ENCODE measurements around the gene SSUH2.

Gene SSUH2

DNA sequence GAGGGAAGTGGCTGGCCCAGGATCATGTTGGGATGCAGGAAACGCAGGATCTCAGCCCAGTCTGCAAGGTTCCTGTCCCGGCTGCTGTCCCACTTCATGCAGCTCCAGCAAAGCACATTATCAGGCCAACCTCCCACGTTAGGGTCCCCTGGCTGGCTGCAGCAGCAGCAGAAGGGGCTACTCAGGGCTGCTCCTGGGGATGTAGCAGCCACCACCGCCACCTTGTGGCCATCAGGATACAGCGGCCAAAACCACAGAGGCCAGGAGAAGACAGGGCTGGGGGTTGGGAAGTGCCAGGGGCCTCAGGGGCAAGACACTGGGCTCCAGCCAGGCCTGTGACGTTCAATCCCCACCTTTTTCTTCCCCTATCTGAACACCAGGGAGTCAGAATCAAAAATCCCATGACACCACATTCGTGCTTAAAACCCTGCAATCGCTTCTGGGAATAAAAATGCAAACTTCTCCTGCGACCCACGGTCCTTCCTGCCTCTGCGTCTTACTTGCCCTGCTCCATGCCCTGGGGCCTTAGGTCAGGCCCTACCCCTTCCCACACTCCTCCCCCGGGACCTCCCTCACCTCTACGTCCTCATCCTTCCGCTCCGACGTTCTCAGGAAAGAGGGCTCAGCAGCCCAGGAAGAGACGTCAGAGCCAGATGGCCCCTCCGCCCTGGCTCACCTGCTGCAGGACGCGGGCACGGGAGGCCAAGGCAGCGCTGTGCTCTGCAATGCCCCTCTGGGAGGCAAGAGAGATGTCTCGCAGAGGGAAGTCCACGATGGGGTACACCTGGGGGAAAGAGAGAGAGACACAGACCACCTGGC, 21.5 kb downstream of the SSUH2 start:
- H3K9me3 Mint-ChIP-seq = no peaks in the 10 kb centered on the region
- DNase-seq = peak; percentile 53
- no peaks in the 10 kb centered on the region for H3K36me3 Mint-ChIP-seq
- H3K4me3 Mint-ChIP-seq = peak overlapping the region; percentile 7
- H3K4me1 Mint-ChIP-seq = peaks cover 7% of the 10 kb centered on the region
- CTCF ChIA-PET = interaction anchor here (1.2 to 1.3 kb wide), 4 partner anchors 179 to 298 kb away, joined by 3 to 4 read pairs (median 4); no protein-coding TSS in a partner anchor
- no peak overlapping the region for H3K27ac Mint-ChIP-seq
- peaks cover 6% of the 10 kb centered on the region for H3K27me3 Mint-ChIP-seq

- H3K27me3 Mint-ChIP-seq = peaks cover 6% of the 10 kb centered on the region
- peaks cover 7% of the 10 kb centered on the region for H3K4me1 Mint-ChIP-seq
- CTCF ChIA-PET = interaction anchor here (1.2 to 1.3 kb wide), 3 partner anchors 178 to 297 kb away, joined by 3 to 4 read pairs (median 3); no protein-coding TSS in a partner anchor
- no peak for DNase-seq
- no peaks in the 10 kb centered on the region for H3K9me3 Mint-ChIP-seq
- no peak overlapping the region for H3K27ac Mint-ChIP-seq
- no peak overlapping the region for H3K4me3 Mint-ChIP-seq
- H3K36me3 Mint-ChIP-seq = no peaks in the 10 kb centered on the region
These were observed 22.7 kb downstream of the SSUH2 start for GRCh38 chr3:8621872-8622271.

DNA sequence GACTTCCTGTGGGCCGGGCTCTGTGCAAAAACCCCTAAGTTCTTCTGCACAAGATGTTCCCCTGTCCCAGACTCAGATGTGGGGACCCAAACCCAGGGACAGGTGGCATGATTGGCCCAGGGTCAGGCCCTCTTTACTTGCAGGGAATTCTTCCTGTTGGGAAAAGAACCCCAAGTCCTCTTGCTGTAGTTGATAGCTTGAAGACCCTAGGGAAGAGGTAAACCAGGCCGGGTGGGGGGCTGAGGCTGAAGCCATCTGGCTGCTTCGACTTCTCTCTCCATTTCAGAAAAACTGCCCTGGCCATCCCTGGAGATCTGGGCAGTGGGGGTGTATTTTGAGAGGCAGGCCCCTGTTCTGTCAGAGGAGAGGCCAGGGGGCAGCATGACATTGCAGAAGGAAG, 23.5 kb downstream of the SSUH2 start:
- Mint-ChIP-seq H3K27me3 (peaks cover 6% of the 10 kb centered on the region), H3K27ac (no peak overlapping the region), H3K4me3 (no peak overlapping the region), H3K9me3 (no peaks in the 10 kb centered on the region), H3K4me1 (peaks cover 7% of the 10 kb centered on the region), H3K36me3 (no peaks in the 10 kb centered on the region)
- DNase-seq = no peak
- CTCF ChIA-PET = no interaction called here

- H3K9me3 Mint-ChIP-seq = no peaks in the 10 kb centered on the region
- peaks cover 7% of the 10 kb centered on the region for H3K4me1 Mint-ChIP-seq
- no peak overlapping the region for H3K4me3 Mint-ChIP-seq
- DNase-seq = no peak
- peaks cover 6% of the 10 kb centered on the region for H3K27me3 Mint-ChIP-seq
- CTCF ChIA-PET = no interaction called here
- no peak overlapping the region for H3K27ac Mint-ChIP-seq
- H3K36me3 Mint-ChIP-seq = no peaks in the 10 kb centered on the region
These were observed 25.1 kb downstream of the SSUH2 start for GRCh38 chr3:8619548-8619947.

GRCh38 chr3:8618950-8619349, 25.6 kb downstream of the SSUH2 start:
- Mint-ChIP-seq H3K36me3 (no peaks in the 10 kb centered on the region), H3K27ac (no peak overlapping the region), H3K4me3 (no peak overlapping the region), H3K4me1 (peaks cover 7% of the 10 kb centered on the region), H3K9me3 (no peaks in the 10 kb centered on the region), H3K27me3 (peaks cover 6% of the 10 kb centered on the region)
- DNase-seq = no peak
- CTCF ChIA-PET = no interaction called here

DNA sequence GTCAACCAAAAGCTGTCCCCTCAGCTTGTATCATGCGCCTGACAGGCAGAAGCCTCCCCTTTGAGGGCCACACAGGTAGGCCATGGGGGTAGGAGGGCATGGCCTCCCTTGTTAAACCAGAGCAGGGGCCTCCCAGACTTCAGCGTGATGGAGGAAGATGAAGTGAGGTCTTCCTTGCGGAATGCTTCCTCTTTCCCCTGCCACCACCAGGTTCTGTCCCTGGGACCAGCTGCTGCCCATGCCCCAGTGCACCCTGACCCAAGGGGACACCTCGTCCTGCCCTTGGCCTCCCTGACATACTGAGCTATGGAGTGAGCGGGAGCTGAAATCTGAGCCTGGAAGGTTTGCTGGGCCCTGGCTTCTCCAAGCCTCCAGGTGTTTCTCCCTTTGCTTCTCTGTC, 26.7 kb downstream of the SSUH2 start:
- peaks cover 2% of the 10 kb centered on the region for H3K4me1 Mint-ChIP-seq
- CTCF ChIA-PET = no interaction called here
- no peaks in the 10 kb centered on the region for H3K36me3 Mint-ChIP-seq
- H3K9me3 Mint-ChIP-seq = no peaks in the 10 kb centered on the region
- no peak overlapping the region for H3K4me3 Mint-ChIP-seq
- H3K27me3 Mint-ChIP-seq = no peaks in the 10 kb centered on the region
- no peak for DNase-seq
- H3K27ac Mint-ChIP-seq = no peak overlapping the region

DNA sequence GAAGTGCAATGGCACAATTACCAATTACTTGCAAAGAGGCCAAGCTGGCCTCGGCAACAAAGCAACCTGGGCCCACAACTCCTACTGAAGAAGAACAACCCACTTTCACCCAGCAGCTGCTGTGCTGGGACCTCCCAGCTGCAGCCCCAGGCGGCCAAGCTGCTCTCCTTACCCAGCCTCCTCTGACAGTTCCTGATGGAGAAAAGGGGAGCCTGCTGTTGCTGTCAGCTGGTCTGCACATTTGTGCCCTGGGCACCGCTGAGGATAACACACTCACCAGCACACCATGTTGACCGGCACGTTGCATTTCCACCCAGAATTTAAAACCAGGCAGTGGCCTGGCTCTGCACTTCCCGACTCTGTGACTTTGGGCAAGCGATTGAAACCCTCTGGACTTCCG, 33.6 kb downstream of the SSUH2 start:
- Mint-ChIP-seq H3K27ac (no peak overlapping the region), H3K4me3 (no peak overlapping the region), H3K27me3 (no peaks in the 10 kb centered on the region), H3K9me3 (no peaks in the 10 kb centered on the region), H3K36me3 (no peaks in the 10 kb centered on the region), H3K4me1 (no peaks in the 10 kb centered on the region)
- CTCF ChIA-PET = no interaction called here
- no peak for DNase-seq

DNA sequence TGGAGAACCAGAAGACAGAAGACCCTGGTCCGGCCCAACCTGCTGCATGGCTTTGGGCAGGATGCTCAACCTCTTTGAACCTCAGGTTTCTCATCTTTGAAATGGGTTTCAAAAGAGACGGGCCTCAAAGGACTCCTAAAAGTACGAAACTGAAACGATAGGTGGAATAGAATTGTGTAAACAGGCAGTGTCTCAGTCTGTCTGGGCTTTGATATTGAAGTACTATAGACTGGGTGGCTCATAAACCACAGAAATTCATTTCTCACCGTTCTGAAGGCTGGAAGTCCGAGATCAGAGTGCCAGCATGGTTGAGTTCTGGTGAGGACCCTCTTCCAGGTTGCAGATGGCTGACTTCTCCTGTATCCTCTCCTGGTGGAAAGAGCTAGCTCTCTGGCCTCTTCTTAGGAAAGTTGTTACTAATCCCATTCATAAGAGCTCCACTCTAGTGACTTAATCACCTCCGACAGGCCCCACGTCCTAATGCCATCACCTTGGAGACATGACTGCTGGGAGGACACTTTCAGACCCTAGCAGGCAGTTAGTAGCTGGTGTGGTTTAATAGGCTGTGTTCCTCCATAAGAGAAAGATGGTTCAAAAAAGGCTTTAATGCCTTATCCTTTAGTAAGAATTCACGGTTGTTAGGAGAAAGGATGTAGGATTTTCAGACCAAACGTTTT, 35.7 kb downstream of the SSUH2 start:
- H3K27me3 Mint-ChIP-seq = no peaks in the 10 kb centered on the region

GRCh38 chr3:8608041-8608790, 36.4 kb downstream of the SSUH2 start:
- no peak overlapping the region for H3K4me3 Mint-ChIP-seq

More for the DNA sequence above, 35.7 kb downstream of the SSUH2 start:
- Mint-ChIP-seq H3K9me3 (no peaks in the 10 kb centered on the region), H3K27ac (no peak overlapping the region), H3K4me1 (no peaks in the 10 kb centered on the region), H3K36me3 (no peaks in the 10 kb centered on the region), H3K4me3 (no peak overlapping the region)
- no peak for DNase-seq
- CTCF ChIA-PET = no interaction called here

GRCh38 chr3:8607234-8608040, 37.2 kb downstream of the SSUH2 start:
- CTCF ChIA-PET = no interaction called here
- Mint-ChIP-seq H3K27ac (no peak overlapping the region), H3K4me3 (no peak overlapping the region), H3K9me3 (no peaks in the 10 kb centered on the region), H3K27me3 (no peaks in the 10 kb centered on the region), H3K36me3 (no peaks in the 10 kb centered on the region), H3K4me1 (no peaks in the 10 kb centered on the region)
- DNase-seq = no peak

More at GRCh38 chr3:8608041-8608790, 36.4 kb downstream of the SSUH2 start:
- no peak for DNase-seq
- H3K4me1 Mint-ChIP-seq = no peaks in the 10 kb centered on the region
- CTCF ChIA-PET = no interaction called here
- no peaks in the 10 kb centered on the region for H3K27me3 Mint-ChIP-seq
- no peaks in the 10 kb centered on the region for H3K36me3 Mint-ChIP-seq
- no peak overlapping the region for H3K27ac Mint-ChIP-seq
- H3K9me3 Mint-ChIP-seq = no peaks in the 10 kb centered on the region

- no peak for DNase-seq
- Mint-ChIP-seq H3K27me3 (no peaks in the 10 kb centered on the region), H3K4me1 (no peaks in the 10 kb centered on the region), H3K4me3 (no peak overlapping the region), H3K9me3 (no peaks in the 10 kb centered on the region), H3K36me3 (no peaks in the 10 kb centered on the region), H3K27ac (no peak overlapping the region)
- CTCF ChIA-PET = no interaction called here
These were observed 37.8 kb downstream of the SSUH2 start for GRCh38 chr3:8606701-8607231.

- CTCF ChIA-PET = no interaction called here
- H3K4me1 Mint-ChIP-seq = no peaks in the 10 kb centered on the region
- H3K27ac Mint-ChIP-seq = no peak overlapping the region
- no peak overlapping the region for H3K4me3 Mint-ChIP-seq
- no peaks in the 10 kb centered on the region for H3K36me3 Mint-ChIP-seq
- no peak for DNase-seq
- no peaks in the 10 kb centered on the region for H3K27me3 Mint-ChIP-seq
- no peaks in the 10 kb centered on the region for H3K9me3 Mint-ChIP-seq
These were observed 39.6 kb downstream of the SSUH2 start for GRCh38 chr3:8604988-8605387.

DNA sequence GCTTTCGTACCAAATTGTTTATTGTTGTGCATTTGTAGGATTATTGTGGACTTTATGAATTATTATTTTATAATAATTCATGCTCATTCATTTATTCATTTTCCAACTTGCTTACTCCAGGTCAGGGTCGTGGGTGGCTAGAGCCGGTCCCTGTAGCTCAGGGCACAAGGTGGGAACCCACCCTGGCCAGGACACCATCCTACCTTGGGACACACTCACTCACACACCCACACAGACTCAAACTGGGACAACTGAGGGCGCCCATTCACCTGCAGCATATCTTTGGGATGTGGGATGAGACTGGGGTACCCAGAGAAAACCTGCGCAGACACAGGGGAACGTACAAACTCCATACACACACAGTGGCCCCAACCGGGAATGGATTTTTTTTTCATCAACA, 40.6 kb downstream of the SSUH2 start:
- no peak overlapping the region for H3K27ac Mint-ChIP-seq
- CTCF ChIA-PET = no interaction called here
- DNase-seq = no peak
- H3K9me3 Mint-ChIP-seq = no peaks in the 10 kb centered on the region
- H3K4me1 Mint-ChIP-seq = no peaks in the 10 kb centered on the region
- no peak overlapping the region for H3K4me3 Mint-ChIP-seq
- H3K36me3 Mint-ChIP-seq = no peaks in the 10 kb centered on the region
- H3K27me3 Mint-ChIP-seq = no peaks in the 10 kb centered on the region

Data from activated naive CD4-positive, alpha-beta T cell treated with anti-CD3 and anti-CD28 coated beads, Interleukin-2, amount 10 ng/mL, durations not matched to agents 7 days and 5 days (primary cell).